H1 (cell line): ENCODE data around the gene RUFY2. TPM values are rescaled to one million over a fixed set of nuclear protein-coding genes. Genes with fewer than 3 reads are reported as not detected.

Experiments
- CTCF ChIA-PET: fragments of 300-600 bp; sonication (Branson Sonifier 250); formaldehyde crosslinking; loops from one replicate; lab custom pipeline; 2021; ENCODE audit not compliant: partially characterized antibody; lab: Charles Lee
- POLR2A ChIA-PET: fragments of 300-600 bp; sonication (Branson Sonifier 250); formaldehyde crosslinking; loops from one replicate; lab custom pipeline; 2021; ENCODE audit warnings: inconsistent platforms; ENCODE audit not compliant: partially characterized antibody; lab: Charles Lee
- DNase-seq, 2 experiments: peaks; one replicate each; pipeline versions ENCODE4 v3.0.0 to v3.0.0-alpha.2; 2010 to 2022; ENCODE audit warnings: low spot score in 2 of 2, low read depth in 1 of 2, mixed read lengths in 1 of 2
- FAIRE-seq: peaks from 2 replicates; lab custom pipeline; 2011; peaks lifted over from hg19 to GRCh38; lab: Jason Lieb, UNC
- H2AFZ ChIP-seq: 2 replicates; pipeline ENCODE4 v1.8.1; 2012; ENCODE audit warnings: low read length, inconsistent platforms
- H2AK5ac ChIP-seq: 2 replicates; pipeline ENCODE4 v1.6.1; 2013; ENCODE audit warnings: low read depth, low read length
- H2BK120ac ChIP-seq: replicated peaks from 2 replicates; pipeline ENCODE3; 2013; ENCODE audit warnings: low read depth, low read length, inconsistent platforms
- H2BK12ac ChIP-seq: 2 replicates; pipeline ENCODE4 v1.6.1; 2013; ENCODE audit warnings: low read depth, low read length
- H2BK15ac ChIP-seq: 2 replicates; pipeline ENCODE4 v1.6.1; 2013; ENCODE audit warnings: low read length
- H2BK20ac ChIP-seq: 2 replicates; pipeline ENCODE4 v1.6.1; 2013; ENCODE audit warnings: low read length
- H2BK5ac ChIP-seq: 2 replicates; pipeline ENCODE4 v1.6.1; 2013; ENCODE audit warnings: low read depth, low read length
- H3K14ac ChIP-seq: 2 replicates; pipeline ENCODE4 v1.6.1; 2013; ENCODE audit warnings: inconsistent platforms; ENCODE audit not compliant: insufficient read length
- H3K18ac ChIP-seq: 2 replicates; pipeline ENCODE4 v1.6.1; 2013; ENCODE audit warnings: low read length; ENCODE audit errors: extremely low read depth
- H3K23ac ChIP-seq: 2 replicates; pipeline ENCODE4 v1.6.1; 2013; ENCODE audit warnings: inconsistent platforms; ENCODE audit not compliant: insufficient read length
- H3K23me2 ChIP-seq: 2 replicates; pipeline ENCODE4 v1.6.1; 2013; ENCODE audit warnings: low read depth, low read length
- H3K27ac ChIP-seq: 2 replicates; pipeline ENCODE4 v1.6.1; 2011; ENCODE audit warnings: low read depth, low read length, inconsistent platforms
- H3K27me3 ChIP-seq, 4 experiments: replicated peaks in 1 of 4; 1 replicate in 1 of 4; 2 replicates in 3 of 4; pipeline versions ENCODE4 v1.6.1 to v1.8.1; 2011 to 2013; ENCODE audit warnings: low read length in 3 of 4, mild to moderate bottlenecking in 3 of 4, inconsistent platforms in 2 of 4, mixed read lengths in 2 of 4, moderate library complexity in 1 of 4; ENCODE audit not compliant: control insufficient read depth in 3 of 4, insufficient read depth in 3 of 4; ENCODE audit errors: extremely low read depth in 1 of 4
- H3K36me3 ChIP-seq, 4 experiments: 2 replicates each; pipeline versions ENCODE4 v1.6.1 to v1.8.1; 2011 to 2013; ENCODE audit warnings: mild to moderate bottlenecking in 4 of 4, low read length in 3 of 4, moderate library complexity in 2 of 4, control low read depth in 1 of 4, inconsistent platforms in 1 of 4; ENCODE audit not compliant: insufficient read depth in 4 of 4, control insufficient read depth in 2 of 4
- H3K4ac ChIP-seq: replicated peaks from 2 replicates; pipeline ENCODE3; 2013; ENCODE audit warnings: low read length, low read depth, mixed read lengths, inconsistent platforms; ENCODE audit not compliant: insufficient read length
- H3K4me1 ChIP-seq, 4 experiments: replicated peaks in 1 of 4; 1 replicate in 1 of 4; 2 replicates in 3 of 4; pipeline versions ENCODE4 v1.6.1 to v1.8.1; 2011 to 2013; ENCODE audit warnings: low read length in 3 of 4, inconsistent platforms in 2 of 4, mixed read lengths in 1 of 4; ENCODE audit not compliant: insufficient read depth in 4 of 4, control insufficient read depth in 3 of 4
- H3K4me2 ChIP-seq, 2 experiments: 2 replicates each; pipeline versions ENCODE4 v1.6.1 to v1.8.1; 2011 to 2013; ENCODE audit warnings: low read depth in 2 of 2, low read length in 2 of 2, control low read depth in 1 of 2, inconsistent platforms in 1 of 2, mild to moderate bottlenecking in 1 of 2; ENCODE audit not compliant: insufficient read depth in 1 of 2
- H3K4me3 ChIP-seq, 4 experiments: fragments of 200-600, 300-600 bp in 1 of 4; sonication (generic), shearing (Covaris generic), sonication (Bioruptor Twin) in 1 of 4; 2 replicates each; pipeline versions ENCODE4 v1.5.1 to v1.8.1; 2011 to 2016; ENCODE audit warnings: low read length in 4 of 4, low read depth in 3 of 4, control low read depth in 2 of 4, inconsistent platforms in 2 of 4, mild to moderate bottlenecking in 2 of 4, mixed read lengths in 1 of 4, moderate library complexity in 1 of 4; ENCODE audit not compliant: insufficient read depth in 2 of 4; ENCODE audit errors: extremely low read depth in 1 of 4
- H3K56ac ChIP-seq: replicated peaks from 2 replicates; pipeline ENCODE3; 2013; ENCODE audit warnings: low read depth, mild to moderate bottlenecking, mixed read lengths, low read length, inconsistent platforms; ENCODE audit not compliant: insufficient read length
- H3K79me1 ChIP-seq: 2 replicates; pipeline ENCODE4 v1.6.1; 2013; ENCODE audit warnings: low read depth, low read length, control low read depth
- H3K79me2 ChIP-seq, 2 experiments: 2 replicates each; pipeline versions ENCODE4 v1.6.1 to v1.8.1; 2012 to 2013; ENCODE audit warnings: low read length in 2 of 2, mild to moderate bottlenecking in 2 of 2, inconsistent platforms in 1 of 2; ENCODE audit not compliant: insufficient read depth in 2 of 2, control insufficient read depth in 1 of 2
- H3K9ac ChIP-seq, 4 experiments: replicated peaks in 1 of 4; 1 replicate in 1 of 4; 2 replicates in 3 of 4; pipeline versions ENCODE4 v1.6.1 to v1.8.1; 2011 to 2013; ENCODE audit warnings: low read depth in 3 of 4, low read length in 3 of 4, control low read depth in 2 of 4, mild to moderate bottlenecking in 2 of 4, moderate library complexity in 2 of 4, inconsistent platforms in 1 of 4; ENCODE audit errors: extremely low read depth in 1 of 4
- H3K9me3 ChIP-seq, 2 experiments: 2 replicates each; pipeline versions ENCODE4 v1.6.1 to v1.8.1; 2012 to 2013; ENCODE audit warnings: mild to moderate bottlenecking in 2 of 2, moderate library complexity in 2 of 2, control low read depth in 1 of 2, inconsistent platforms in 1 of 2, low read depth in 1 of 2, low read length in 1 of 2, mixed read lengths in 1 of 2; ENCODE audit not compliant: insufficient read depth in 2 of 2
- H4K20me1 ChIP-seq, 2 experiments: replicated peaks in 1 of 2; 2 replicates each; pipeline versions ENCODE3 to v1.8.1; 2011 to 2013; ENCODE audit warnings: inconsistent platforms in 2 of 2, low read length in 2 of 2, mild to moderate bottlenecking in 1 of 2; ENCODE audit not compliant: insufficient read depth in 2 of 2, control insufficient read depth in 1 of 2
- H4K5ac ChIP-seq: 2 replicates; pipeline ENCODE4 v1.6.1; 2013; ENCODE audit warnings: low read length, low read depth, mixed read lengths, inconsistent platforms; ENCODE audit not compliant: insufficient read length
- H4K8ac ChIP-seq: 2 replicates; pipeline ENCODE4 v1.8.0; 2013; ENCODE audit warnings: mild to moderate bottlenecking, moderate library complexity, low read length, inconsistent platforms; ENCODE audit not compliant: insufficient read depth; ENCODE audit errors: extremely low read depth
- H4K91ac ChIP-seq: replicated peaks from 2 replicates; pipeline ENCODE3; 2013; ENCODE audit warnings: low read length, mixed read lengths, inconsistent platforms; ENCODE audit not compliant: insufficient read length
- ATF3 ChIP-seq: IDR thresholded peaks from 2 replicates; pipeline ENCODE4 v1.6.1; 2011; ENCODE audit warnings: low read depth, mild to moderate bottlenecking, low read length; ENCODE audit not compliant: insufficient read depth
- BCL11A ChIP-seq, 2 experiments: IDR thresholded peaks; one replicate each; pipeline ENCODE4 v1.6.1; 2011; ENCODE audit warnings: low read depth in 2 of 2, low read length in 2 of 2, mild to moderate bottlenecking in 2 of 2
- BRCA1 ChIP-seq: IDR thresholded peaks from 2 replicates; pipeline ENCODE4 v1.6.1; 2012; ENCODE audit warnings: low read depth, low read length, improper control_type of control experiment
- CEBPB ChIP-seq: IDR thresholded peaks from 2 replicates; pipeline ENCODE4 v1.6.1; 2012; ENCODE audit warnings: low read depth, low read length
- FOSL1 ChIP-seq: IDR thresholded peaks from 2 replicates; pipeline ENCODE4 v1.6.1; 2011; ENCODE audit warnings: mild to moderate bottlenecking, low read depth, low read length, moderate library complexity; ENCODE audit not compliant: insufficient read depth
- JUN ChIP-seq: IDR thresholded peaks from 2 replicates; pipeline ENCODE4 v1.6.1; 2011; ENCODE audit warnings: low read depth, mild to moderate bottlenecking, improper control_type of control experiment, low read length
- KDM1A ChIP-seq: fragments of 200-600, 300-600 bp; sonication (generic); IDR thresholded peaks from 2 replicates; pipeline ENCODE4 v1.7.1; 2016; ENCODE audit warnings: mild to moderate bottlenecking, low read length, borderline replicate concordance
- RFX5 ChIP-seq: IDR thresholded peaks from 2 replicates; pipeline ENCODE4 v1.6.1; 2011; ENCODE audit warnings: low read depth, low read length, improper control_type of control experiment, borderline replicate concordance
- SRF ChIP-seq: IDR thresholded peaks from 2 replicates; pipeline ENCODE4 v1.6.1; 2011; ENCODE audit warnings: mild to moderate bottlenecking, low read depth, low read length, moderate library complexity
- SUZ12 ChIP-seq: fragments of 200-600 bp; sonication (generic); IDR thresholded peaks from 2 replicates; pipeline ENCODE4 v1.6.1; 2012; ENCODE audit warnings: mild to moderate bottlenecking, inconsistent platforms, low read length, moderate library complexity, mixed read lengths
- TBP ChIP-seq: IDR thresholded peaks from 2 replicates; pipeline ENCODE4 v1.6.1; 2011; ENCODE audit warnings: low read depth, low read length, improper control_type of control experiment
- WGBS, 2 experiments: shearing (Covaris generic) in 1 of 2; methylation state at CpG; one replicate each; pipeline versions ENCODE4 v1.1.6 to v1.1.7; 2013 to 2015; ENCODE audit warnings: low lambda C conversion rate in 2 of 2, mixed read lengths in 2 of 2, inconsistent platforms in 1 of 2, low coverage in 1 of 2, missing lambda C conversion rate in 1 of 2; ENCODE audit not compliant: insufficient replicate concordance in 2 of 2, insufficient coverage in 1 of 2, insufficient read length in 1 of 2; ENCODE audit errors: extremely low coverage in 1 of 2, missing lambda C conversion rate in 1 of 2; 5-methylcytosine and 5-hydroxymethylcytosine counted together
- polyA plus RNA-seq, 7 experiments: library from polyadenylated mRNA; depleted of rRNA in 3 of 7; stranded (reverse) in 5 of 7; unstranded in 2 of 7; fragments of >200 nt in 5 of 7; fragments of 200-250 nt in 2 of 7; gene quantifications; 1 replicate in 5 of 7; 2 replicates in 1 of 7; 4 replicates in 1 of 7; pipeline versions ENCODE4 v1.2.1 to v1.2.3, GENCODE V29; 2011 to 2013; ENCODE audit warnings: missing spikeins in 2 of 7, mixed read lengths in 2 of 7
- total RNA-seq: library from RNA; stranded (reverse); fragmentation: NEBNext Ultra II Directional; extraction: Animal tissue kit (Norgen Biotek cat#: 25700); gene quantifications from 2 replicates; pipeline ENCODE4 v1.2.1, GENCODE V29; 2021

RUFY2 gene
- total and polyA plus RNA-seq, 2 of the 8 experiments (the other 6 are each of a cell fraction or from before 2014, with no cell fraction given) = 3.4 to 12.0 TPM

GRCh38 chr10:68424454-68425014, 17.5 kb upstream of the RUFY2 start:
- H3K23ac ChIP-seq = no peak overlapping the region
- H3K4me1 ChIP-seq = no peaks in the 10 kb centered on the region
- H2AK5ac ChIP-seq = no peak overlapping the region
- no peaks in the 10 kb centered on the region for H3K79me2 ChIP-seq
- 94% methylated on average over 18 of the region's 20 CpGs; no CpG with 5 or more reads in 1 of the 2 experiments for WGBS, 2 experiments
- no peak overlapping the region for H2BK12ac ChIP-seq
- H3K27me3 ChIP-seq = no peaks in the 10 kb centered on the region
- no peak overlapping the region for H2BK20ac ChIP-seq
- no peaks in the 10 kb centered on the region for H3K23me2 ChIP-seq
- peaks cover 14 to 62% (median 36%) of the 10 kb centered on the region in 4 experiments for H3K36me3 ChIP-seq
- no peak overlapping the region for H4K91ac ChIP-seq
- no peaks in the 10 kb centered on the region for H3K9me3 ChIP-seq
- H2AFZ ChIP-seq = no peak overlapping the region
- H4K20me1 ChIP-seq = no peaks in the 10 kb centered on the region
- no peak overlapping the region for H3K4me3 ChIP-seq
- H3K18ac ChIP-seq = no peak overlapping the region
- no peak overlapping the region for H2BK5ac ChIP-seq
- no peak overlapping the region for H4K8ac ChIP-seq
- no peak overlapping the region for H2BK15ac ChIP-seq
- DNase-seq = no peak
- FAIRE-seq = no peak
- ChIA-PET CTCF (no interaction called here), POLR2A (no interaction called here)
- no peak overlapping the region for H4K5ac ChIP-seq
- H3K56ac ChIP-seq = no peak overlapping the region
- no peak overlapping the region for H2BK120ac ChIP-seq
- H3K4me2 ChIP-seq = no peak overlapping the region
- H3K14ac ChIP-seq = no peak overlapping the region
- no peak overlapping the region for H3K4ac ChIP-seq
- H3K9ac ChIP-seq = no peak overlapping the region; a peak in 1 of 7 replicates
- no peak overlapping the region for H3K27ac ChIP-seq
- H3K79me1 ChIP-seq = no peaks in the 10 kb centered on the region
- no peak for TF ChIP-seq JUN
- TF ChIP-seq ATF3 = no peak
- no peak for TF ChIP-seq BCL11A (IDR thresholded peaks at IDR 0.05; ENCODE audit: low read depth in 2 of 2, low read length in 2 of 2)
- TF ChIP-seq SRF = no peak
- no peak for TF ChIP-seq CEBPB
- TF ChIP-seq BRCA1 = no peak
- no peak for TF ChIP-seq FOSL1
- no peak for TF ChIP-seq KDM1A
- no peak for TF ChIP-seq TBP
- TF ChIP-seq SUZ12 = no peak
- TF ChIP-seq RFX5 = no peak
